ENCODE measurements around the gene RDX.

DNA sequence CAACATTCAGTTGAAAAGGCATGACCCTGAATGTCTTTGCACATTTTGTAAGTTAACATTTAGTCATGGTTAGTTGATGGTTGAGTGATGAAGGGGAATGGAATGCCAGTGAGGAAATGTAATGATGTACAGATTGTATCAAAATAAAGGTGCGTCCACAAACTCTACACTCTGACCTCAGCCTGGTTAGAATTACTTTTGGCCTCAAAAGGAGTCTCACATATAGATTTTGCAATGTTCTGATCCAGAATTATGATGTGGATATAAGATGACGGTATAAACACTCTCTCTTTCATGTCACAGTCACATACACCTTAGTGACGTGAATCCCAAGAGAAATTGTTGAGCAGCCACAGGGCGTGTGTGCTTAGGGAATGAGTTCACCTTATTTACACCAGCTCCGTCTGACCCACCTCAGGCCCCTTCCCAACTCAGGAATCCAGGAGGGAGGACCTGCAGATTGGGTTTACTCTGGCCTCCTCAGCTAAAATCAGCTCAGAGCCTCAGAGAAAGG lies 100.1 kb downstream of the RDX start:
- TF ChIP-seq JUNB (IDR thresholded peaks at IDR 0.05; ENCODE audit: unreplicated experiment) (no peak), CREB1 (CRISPR knock-in tag; IDR thresholded peaks at IDR 0.05; ENCODE audit: low read depth) (no peak), EZH2 (IDR thresholded peaks at IDR 0.05; ENCODE audit: low read depth, unreplicated experiment) (no peak)
- TF ChIP-seq, protein P1, sequence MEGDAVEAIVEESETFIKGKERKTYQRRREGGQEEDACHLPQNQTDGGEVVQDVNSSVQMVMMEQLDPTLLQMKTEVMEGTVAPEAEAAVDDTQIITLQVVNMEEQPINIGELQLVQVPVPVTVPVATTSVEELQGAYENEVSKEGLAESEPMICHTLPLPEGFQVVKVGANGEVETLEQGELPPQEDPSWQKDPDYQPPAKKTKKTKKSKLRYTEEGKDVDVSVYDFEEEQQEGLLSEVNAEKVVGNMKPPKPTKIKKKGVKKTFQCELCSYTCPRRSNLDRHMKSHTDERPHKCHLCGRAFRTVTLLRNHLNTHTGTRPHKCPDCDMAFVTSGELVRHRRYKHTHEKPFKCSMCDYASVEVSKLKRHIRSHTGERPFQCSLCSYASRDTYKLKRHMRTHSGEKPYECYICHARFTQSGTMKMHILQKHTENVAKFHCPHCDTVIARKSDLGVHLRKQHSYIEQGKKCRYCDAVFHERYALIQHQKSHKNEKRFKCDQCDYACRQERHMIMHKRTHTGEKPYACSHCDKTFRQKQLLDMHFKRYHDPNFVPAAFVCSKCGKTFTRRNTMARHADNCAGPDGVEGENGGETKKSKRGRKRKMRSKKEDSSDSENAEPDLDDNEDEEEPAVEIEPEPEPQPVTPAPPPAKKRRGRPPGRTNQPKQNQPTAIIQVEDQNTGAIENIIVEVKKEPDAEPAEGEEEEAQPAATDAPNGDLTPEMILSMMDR (conservative IDR thresholded peaks at IDR 0.05; ENCODE audit: low read depth in 2 of 2): no peak

All from GM23338 (cell line).